Stimulated activated CD4-positive, alpha-beta T cell treated with anti-CD3 and anti-CD28 coated beads, Interleukin-12 subunit alpha, Interleukin-12 subunit beta, amount 100 ng/mL, for 24 hours (primary cell): ENCODE measurements around the gene INPP4A.

Experiments used
- DNase-seq, 2 experiments: peaks; one replicate each; pipeline ENCODE4 v3.0.0-alpha.2; 2020; ENCODE audit warnings: low read depth in 2 of 2

Gene INPP4A

DNA sequence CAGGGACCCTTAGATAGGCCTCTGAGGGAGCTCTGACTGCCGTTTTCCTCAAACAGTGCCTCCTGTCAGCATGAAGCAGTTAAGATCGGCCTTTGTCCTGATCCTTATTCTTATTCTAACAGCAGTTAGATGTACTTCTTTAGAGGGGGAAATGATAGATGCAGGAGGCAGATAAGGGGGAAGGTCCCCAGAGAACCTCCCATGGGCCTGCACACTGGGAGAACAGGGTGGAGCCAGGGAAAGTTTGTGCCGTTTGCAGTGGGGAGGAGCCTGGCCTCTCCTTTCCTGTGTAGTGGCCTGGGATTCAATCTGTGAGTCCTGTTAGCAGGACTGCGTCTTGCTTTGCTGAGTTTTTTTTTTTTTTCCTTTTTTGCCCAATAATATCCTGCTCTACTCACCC lies 7.9 kb upstream of the INPP4A start:
- no peak for DNase-seq

DNA sequence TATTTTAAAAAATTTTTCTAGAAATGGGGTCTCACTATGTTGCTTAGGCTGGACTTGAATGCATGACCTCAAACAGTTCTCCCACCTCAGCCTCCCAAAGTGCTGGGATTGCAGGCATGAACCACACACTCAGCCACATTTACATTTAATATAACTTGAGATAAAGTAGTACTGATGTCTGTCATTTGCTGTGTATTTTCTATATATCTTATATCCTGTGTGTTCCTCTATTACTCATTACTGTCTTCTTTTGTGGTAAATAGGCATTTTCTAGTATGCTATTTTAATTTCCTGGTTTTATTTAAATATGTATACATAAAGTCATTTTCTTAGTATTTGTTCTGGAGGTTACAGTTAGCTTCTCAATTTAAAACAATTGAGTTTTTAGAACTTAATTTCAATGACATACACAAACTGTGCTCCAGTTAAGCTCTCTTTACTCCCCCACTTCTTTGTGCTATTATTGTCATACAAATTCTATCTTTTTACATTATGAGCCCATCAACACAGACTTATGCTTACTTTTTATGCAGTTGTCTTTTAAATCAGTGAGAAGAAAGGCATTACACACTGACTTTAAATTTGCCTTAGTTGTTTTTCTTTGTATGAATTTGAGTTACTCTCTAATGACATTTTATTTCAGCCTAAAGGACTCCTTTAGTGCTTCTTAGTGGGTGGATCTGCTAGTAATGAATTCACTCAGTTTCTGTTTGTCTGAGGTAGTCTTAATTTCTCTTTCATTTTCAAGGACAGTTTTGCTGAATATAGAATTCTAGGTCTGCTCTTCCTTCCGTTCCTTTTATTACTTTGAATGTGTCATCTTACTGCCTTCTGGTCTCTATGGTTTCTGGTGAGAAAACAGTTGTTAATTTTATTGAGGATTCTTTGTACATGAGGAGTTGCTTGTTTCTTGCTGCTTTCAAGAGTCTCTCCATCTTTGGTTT lies 6.2 kb upstream of the INPP4A start:
- DNase-seq = no peak

DNA sequence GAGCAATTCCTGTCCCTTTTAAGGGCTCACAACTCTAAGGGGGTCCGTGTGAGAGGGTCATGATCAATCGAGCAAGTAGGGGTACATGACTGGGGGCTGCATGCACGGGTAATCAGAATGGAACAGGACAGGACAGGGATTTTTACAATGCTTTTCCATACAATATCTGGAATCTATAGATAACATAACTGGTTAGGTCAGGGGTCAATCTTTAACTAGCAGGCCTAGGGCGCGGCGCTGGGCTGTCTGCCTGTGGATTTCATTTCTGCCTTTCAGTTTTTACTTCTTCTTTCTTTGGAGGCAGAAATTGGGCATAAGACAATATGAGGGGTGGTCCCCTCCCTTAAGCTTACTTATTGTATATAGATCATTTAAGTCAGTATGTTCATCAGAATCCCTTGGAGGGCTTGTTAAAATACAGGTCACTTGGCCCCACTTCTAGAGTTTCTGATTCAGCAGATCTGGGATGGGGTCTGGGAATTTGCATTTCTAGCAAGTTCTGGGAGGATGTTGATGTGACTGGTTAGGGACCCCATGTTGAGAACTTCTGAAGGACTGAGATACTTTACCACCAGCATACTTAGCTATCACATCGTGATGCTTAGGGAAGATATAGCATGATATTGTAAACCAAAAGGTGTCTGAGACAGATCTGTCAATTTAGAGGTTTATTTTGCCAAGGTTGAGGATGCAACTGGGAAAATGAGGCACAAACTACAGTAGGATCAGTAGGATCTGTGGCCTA lies 2.8 kb upstream of the INPP4A start:
- DNase-seq = no peak

DNA sequence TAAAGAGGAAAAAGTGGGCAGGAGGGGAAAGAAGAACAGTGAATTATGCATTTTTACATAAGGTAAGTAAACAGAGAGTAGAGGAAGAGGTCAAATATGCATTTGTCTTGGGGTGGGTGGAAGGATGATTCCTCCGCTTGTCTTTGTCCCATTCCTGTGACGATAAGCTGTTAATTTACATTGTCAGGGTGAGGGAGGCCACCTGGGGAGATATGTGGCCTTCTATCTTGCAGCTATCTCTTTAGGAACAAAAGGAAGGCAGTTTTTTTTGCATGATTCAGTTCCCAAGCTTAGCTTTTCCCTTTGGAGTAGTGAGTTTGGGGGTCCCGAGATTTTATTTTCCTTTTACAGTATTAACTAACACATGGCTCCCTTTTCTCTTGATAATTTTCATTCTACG lies 2.2 kb upstream of the INPP4A start:
- DNase-seq = no peak

DNA sequence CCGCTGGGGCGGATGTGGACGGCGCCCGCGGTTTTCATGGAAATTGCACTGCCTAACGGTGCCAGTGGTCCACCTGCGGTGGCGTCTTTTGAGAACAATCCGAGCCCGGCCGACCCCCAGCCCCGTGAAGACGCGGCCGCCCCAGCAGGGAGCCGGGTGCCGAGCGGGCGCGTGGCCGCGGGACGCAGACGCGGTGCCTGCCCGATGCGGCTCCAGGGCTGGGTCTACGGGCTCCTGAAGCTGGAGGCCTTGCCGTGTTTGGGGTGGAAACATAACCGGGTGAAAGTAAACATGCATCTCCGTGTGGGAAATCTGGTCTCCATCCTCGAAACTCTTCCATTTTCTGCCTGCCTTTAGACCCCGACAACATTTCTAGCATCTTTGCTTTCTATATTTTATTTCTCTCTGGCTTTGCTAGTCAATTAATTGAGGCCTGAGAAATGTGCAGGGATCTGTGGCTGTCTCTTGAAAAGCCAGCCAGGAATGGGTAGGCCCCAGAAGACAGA lies 572 bp downstream of the INPP4A start:
- DNase-seq = no peak

DNA sequence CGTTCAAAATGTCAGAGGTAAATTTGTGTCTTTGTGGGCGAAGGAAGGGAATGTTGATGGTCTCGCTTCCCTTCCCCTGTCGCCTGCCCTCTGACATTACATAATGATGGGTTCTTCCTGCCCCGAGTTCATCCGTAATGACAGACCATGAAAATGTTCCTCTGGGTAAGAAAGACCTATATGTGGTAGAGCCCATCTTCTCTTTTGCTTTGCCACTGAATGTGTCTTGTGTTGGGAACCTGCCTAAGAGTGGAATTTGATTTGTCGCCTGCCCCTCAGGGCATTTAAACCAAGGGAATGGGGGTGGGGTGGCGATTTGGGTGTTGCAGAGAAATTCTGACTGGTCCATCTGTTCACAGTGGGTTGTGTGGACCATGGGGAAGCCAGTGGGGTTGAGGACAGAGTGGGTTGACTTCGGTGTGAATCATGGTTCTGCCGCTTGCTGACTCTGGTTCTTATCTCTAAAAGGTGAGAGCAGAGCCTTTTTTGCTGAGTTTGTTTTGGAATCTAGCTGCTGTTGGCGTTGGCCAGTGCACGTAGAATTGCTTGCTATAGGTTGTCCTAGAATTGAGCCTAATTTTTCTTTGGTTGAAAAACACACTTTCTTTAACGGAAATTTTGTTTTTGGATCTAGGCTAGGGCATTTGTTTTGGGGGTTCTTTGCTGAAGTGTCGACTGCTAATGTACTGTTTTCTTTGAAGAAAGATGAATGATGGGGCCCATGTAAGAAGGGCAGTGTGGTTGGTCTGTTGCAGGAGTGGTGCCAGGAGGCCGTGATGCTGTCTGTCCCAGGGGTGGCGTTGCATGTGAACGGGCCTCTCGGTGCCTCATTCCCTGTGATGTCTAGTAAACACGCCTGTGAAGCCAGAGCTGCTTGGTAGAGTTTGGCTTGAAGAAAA lies 1.3 kb downstream of the INPP4A start:
- no peak for DNase-seq

DNA sequence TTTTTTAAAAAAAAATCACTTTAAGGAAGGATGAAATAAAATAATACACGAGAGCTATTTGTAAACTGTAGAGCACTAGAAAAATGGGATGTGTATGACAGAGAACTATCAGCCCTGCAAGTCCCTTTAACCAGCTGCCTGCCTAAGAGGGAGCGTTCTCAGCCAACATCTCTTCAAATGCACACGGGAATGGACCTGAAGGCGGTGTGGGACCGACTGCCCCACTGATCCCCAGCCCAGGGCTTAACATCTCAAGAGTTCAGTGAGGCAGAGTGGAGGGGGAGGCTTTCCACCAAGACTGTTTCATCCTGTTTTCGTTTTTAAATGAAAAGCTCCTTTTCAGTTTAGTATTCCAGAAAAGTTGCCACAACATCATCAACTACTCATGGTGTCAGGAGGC lies 2.2 kb downstream of the INPP4A start:
- no peak for DNase-seq

DNA sequence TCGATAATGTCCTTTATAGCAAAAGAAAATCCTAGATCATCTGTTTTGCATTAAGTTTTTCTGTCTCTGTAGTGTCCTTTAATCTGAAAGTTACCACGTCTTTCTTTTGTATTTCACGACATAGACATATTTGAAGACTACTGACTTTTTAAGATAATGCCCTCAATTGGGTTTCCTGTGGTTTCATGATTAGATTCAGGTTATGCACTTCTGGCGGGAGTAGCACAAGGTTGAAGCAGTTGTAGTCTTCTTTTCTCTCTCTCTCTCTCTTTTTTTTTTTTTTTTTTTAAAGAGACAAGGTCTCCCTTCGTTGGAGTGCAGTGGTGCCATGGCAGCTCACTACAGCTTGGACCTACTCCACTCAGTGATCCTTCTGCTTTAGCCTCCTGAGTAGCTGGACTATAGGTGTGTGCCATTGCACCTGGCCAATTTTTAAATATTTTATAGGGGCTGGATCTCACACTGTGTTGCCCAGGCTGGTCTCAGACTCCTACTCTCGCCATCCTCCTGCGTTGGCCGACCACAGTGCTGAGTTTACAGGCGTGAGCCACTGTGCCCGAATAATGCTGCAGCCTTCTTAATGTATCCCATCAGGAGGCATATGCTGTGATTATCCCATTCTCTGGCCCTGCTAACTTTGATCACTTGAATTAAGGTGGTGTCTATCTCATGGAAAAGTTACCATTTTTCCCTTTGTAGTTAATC lies 3.9 kb downstream of the INPP4A start:
- no peak for DNase-seq

DNA sequence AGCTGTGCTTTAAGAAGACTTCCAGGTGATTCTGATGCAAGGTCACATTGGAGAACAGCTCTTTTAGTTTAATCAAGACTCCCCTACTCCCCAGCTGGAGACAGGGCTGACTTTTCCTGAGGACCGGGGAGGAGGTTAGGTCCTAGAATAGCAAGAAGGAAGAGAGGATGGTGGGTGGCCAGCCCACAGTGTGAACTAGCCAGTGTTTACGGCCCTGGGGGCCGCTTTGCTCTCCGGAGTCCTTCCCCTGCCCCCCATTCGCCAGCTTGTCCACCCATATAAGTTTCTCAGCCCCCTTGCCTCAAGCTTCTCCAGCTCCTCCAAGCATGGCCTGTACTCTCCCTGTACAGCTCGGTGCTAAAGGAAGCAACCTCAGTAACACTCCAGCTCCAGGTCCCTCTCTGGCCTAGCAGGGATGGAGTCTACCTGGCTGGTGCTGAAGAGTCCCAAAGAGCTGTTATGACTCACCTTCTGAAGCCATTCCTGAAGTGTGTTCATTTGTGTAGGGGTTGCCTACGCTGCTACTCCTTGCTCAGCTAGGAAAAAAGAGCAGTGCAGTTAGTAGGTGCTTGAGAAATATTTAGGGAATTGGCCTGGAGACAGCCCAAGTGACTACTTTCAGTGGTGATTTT lies 7.9 kb downstream of the INPP4A start:
- DNase-seq = no peak

DNA sequence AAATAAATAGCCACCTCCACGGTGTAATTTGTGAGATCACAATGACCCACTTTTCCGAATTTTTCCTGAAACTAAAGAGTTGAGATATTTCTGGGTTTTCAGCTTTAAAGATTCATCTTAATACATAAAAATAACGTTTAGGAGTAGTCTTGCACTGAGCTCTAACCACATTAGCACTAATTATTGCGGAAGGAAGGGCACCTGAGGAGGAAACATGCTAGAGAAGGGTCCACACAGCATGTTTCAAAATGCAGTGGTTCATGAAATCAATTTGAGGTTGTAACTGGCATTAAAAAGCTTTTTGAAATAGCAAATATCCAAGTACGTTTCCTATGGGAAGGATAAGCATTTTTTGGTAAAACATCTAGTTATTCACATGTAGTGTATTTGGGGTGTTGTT lies 8.4 kb downstream of the INPP4A start:
- DNase-seq = no peak

DNA sequence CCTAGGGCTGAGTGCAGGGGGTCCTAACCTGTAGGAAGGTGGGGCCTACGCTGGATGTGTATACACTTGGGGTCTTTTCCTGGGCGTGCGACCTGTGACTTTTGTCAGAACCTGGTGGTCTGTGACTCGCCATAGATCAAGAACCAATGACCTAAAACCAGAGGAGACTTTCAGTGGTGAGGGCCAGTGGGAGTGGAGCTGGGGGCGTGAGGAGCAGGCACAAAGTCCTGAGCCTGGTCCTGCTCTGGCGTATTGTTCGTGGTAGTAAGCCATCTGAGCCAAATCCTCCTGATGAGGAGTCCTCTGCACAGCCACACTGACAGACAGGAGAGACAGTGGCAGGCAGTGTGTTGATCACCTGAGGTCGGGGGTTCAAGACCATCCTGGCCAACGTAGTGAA lies 8.9 kb downstream of the INPP4A start:
- DNase-seq = no peak

DNA sequence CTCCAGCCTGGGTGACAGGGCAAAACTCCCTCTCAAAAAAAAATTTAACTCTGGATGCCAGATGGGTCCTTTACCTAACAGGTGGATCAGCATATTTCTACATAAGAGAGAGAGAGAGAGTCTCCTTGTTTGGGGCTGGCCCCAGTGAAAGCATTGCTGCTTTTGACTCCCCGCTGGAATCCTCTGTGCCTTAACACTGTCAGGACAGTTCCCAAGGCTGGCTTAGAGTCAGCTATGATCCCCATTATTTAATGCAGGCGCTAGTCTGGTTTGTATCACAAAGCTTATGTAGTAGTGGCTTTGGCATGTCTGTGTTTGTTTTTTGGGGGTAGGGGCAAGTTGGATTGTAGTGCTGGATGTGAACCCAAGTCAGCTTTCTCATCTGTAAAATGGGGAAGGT lies 9.4 kb downstream of the INPP4A start:
- no peak for DNase-seq

DNA sequence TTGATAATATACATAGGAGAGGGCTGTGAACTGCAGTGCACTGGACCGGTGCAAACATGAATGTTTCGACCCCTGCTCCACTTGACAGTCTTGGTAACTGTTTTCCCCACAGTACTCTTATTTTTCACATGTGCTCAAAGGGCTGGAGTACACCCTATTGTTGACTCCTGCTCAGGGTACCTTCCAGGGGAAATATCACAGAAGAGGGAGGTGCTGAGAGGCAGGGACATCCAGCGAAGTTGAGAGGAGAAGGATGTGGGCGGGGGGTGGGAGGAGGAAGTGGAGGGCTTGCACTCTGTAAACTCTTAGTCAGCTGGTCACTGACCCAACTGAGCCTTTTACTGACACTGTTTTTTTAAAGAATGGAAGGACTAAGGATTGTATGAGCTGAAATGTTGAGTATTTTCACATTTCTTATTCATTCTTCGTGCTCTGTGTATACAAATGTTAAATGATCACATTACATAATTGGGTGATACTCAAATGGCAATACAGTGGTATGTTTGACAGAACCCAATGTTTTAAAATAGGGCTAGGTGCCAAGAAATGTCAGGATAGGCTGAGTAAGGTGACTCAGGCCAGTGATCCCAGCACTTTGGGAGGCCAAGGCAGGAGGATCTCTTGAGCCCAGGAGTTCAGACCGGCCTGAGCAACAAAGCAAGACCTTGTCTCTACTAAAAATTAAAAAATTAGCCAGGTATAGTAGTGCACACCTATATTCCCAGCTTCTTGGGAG lies 10.0 kb downstream of the INPP4A start:
- DNase-seq = no peak

DNA sequence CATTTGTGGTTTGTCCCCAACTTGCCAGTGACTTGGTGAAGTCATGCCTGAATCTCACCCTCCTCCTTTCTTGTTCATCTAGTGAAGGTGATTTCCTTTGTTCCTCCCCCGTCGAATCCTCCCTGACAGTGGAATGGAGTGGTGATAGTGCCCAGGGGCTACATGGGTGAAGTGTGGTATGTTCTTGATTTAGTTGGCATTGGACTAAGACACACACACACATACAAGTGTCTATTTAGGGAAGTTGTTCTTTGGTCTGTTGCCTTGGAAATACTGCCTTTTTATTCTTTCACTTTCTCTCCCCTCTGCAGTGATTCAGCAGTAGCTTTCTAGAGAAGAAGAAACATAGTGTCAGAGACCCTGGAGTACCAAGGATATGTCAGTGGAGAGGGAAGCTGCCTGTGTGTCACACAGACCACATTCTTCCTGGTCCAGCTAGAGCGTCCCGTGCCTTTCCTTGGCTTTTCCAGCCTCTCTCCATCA lies 10.9 kb downstream of the INPP4A start:
- DNase-seq = no peak

DNA sequence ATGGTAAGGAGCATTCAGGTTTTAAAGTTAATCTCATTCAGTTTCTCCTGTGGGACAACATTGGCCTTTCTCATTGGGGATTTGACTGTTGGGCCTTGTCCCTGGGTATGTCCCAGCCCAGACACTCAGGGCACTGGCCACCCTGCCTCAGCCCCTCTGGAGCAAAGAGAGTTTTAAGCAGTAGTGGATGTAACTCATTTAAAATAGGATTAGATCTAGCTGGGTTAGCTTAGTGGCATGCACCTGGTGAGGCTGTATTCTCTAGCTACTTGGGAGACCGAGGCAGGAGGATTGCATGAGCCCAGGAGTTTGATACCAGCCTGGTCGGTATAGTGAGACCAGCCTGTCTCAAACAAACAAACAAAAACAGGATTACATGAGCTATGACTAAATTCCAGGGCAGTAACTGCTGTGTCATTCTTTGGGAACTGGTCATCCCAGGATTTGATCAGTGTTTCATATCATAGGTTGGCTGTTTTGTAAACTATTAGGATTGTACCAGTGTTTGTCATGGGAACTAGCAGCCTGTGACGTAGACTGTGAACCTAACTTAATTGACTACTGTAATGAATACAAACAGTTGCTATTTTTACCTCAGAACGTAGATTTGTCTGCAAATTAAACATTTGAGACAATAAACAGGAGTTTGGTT lies 12.5 kb downstream of the INPP4A start:
- DNase-seq = no peak

DNA sequence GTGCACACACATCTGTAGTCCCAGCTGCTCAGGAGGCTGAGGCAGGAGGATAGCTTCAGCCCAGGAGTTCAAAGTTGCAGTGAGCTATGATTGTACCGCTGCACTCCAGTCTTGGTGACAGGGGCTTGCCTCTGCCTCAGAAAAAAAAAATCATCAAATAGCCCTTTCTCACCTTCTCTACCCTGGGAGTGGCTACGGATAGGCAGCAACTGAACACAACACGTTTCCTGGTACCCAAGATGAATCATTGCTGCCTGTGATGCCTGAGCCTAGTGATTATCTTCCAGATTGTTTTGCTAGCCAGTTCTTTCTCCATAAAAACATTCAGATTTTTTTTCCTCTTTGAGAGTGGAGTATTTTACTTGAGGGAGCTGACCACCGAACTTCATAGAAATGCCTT lies 13.5 kb downstream of the INPP4A start:
- DNase-seq = no peak

DNA sequence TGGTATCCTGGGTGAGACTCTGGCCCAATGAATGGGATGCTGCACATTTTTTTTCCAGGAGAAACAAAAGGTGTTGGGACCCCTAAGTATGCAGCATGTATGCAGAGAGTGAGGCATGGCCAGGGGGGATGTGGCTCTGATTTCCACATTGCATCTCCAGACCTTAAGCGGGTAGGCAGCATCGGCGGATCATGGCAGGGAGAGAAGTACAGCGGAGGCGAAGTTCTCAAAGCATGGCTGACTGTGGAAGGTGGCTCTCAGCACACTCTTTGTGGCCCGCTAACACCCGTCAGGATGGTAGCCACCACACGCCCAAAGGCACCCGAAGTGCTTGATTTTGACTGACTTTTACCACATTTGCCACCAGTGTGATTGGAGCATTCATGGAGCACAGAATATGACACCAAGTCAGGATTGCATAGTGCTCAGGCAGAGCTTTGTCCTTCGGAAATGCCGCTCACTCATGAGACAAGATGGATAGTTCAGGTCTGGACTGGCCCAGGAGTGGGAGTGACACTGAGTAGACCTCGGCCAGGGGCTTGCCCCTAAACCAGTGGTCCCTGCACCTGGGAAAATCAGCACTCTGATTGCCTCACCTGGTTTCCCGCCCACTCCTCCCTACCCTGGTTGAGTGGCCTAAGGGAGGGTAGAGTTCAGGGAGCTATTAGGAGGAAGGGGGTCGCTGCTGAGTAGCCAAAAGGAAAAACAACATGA lies 14.2 kb downstream of the INPP4A start:
- no peak for DNase-seq

DNA sequence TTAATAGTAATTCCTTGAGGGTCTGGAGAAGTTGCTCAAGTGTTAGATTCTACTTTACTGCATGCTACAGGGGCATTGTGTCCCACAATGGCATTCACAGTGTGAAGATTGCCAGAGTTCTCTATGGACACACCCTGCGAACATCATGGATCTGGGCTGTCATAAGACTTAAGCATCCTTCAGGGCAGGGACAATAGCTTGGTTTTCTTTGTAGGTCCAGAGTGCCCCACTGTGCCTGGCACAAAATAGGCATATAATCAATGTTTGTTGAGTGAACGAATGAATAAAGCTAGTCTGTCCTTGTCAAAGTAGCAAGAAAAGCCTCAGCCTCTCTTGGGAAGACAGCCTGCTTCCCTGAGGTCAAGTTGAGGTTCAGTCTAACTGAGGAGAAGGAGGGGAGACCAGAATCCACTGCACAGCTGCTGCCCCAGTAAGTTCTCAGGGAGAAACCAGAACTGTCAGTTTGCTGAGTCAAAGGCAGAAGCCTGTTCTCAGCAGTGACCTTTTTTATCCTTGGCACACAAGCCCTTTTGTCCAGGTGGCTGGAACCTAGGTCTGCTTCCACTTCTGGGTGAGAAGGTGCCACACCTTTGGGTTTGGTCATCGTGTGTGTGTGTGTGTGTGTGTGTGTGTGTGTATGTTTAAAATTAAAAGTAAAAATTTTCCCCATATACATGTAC lies 15.0 kb downstream of the INPP4A start:
- no peak for DNase-seq
